DMS79 treated with DMSO at 0.1 percent for 48 hours (cell line): ENCODE data around the gene KAZALD1.
A peak's percentile ranks its signal among the peaks of the same experiment; 100 is the strongest.

Source experiments
- DNase-seq: peaks from one replicate; lab custom pipeline; 2025; lab: John Stamatoyannopoulos, UW

Gene KAZALD1, protein sequence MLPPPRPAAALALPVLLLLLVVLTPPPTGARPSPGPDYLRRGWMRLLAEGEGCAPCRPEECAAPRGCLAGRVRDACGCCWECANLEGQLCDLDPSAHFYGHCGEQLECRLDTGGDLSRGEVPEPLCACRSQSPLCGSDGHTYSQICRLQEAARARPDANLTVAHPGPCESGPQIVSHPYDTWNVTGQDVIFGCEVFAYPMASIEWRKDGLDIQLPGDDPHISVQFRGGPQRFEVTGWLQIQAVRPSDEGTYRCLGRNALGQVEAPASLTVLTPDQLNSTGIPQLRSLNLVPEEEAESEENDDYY

DNA sequence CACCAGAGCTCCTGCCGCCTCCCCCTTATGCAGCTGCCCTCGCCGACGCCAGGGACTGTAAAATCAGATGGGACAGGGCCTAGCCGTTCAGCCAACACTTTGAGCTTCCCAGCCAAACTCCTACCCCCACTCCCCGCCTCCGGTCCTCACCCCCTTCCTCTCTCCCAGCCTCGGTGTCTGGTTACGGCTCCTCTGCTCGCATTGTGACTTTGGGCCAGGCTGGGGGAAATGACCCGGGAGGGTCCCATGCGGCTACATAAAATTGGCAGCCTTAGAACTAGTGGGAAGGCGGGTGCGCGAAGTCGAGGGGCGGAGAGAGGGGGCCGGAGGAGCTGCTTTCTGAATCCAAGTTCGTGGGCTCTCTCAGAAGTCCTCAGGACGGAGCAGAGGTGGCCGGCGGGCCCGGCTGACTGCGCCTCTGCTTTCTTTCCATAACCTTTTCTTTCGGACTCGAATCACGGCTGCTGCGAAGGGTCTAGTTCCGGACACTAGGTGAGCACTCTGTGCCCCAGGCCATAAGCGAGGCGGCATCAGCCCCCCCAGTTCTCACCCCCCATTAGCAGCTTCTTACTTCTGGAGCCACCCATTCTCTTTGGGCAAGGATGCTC is at the start of gene KAZALD1:
Gene KAZALD1, plus strand, starts transcription at position 366 of the 608 bp plus-strand sequence. CDS start 604 bp downstream, outside the sequence.
- peak; percentile 44 for DNase-seq

DNA sequence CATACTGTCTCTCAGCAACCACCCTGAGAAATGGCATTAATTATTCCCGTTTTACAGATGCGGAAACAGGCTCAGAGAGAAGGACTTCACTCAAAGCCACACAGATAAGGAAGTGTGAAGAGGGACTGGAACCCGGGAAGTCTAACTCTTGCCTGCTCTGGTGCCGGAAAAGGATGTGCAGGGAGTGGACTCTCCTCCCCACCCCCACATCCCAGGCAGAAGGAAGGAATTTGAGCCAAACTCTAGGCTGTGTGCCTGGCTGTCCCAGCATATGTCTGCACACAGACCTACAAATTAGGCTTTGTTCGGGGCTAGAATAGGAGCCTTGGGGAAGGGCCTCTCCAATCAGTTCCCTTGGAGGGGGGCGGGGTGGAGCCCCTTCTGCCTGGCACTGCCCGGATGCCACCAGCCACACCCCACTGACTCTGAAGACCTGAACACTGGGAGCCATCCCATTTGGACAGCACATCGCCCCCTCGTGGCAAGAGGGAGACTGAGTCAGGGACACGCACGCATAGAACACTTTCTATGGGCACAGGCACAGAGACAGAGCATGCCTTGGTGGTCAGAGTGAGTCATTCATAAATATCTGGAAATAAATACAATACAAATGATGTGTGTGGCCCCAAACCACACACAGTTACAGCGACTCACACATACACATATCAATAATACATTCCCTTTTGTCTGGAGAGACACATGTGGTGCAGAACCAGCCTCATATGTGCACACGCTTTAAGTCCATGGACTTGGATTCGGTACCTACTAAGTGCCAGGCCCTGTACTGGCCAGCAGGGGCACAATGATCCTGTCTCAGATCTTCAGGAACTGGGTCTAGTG is 49.0 kb upstream of the KAZALD1 start:
- DNase-seq, result peak; percentile 21

DNA sequence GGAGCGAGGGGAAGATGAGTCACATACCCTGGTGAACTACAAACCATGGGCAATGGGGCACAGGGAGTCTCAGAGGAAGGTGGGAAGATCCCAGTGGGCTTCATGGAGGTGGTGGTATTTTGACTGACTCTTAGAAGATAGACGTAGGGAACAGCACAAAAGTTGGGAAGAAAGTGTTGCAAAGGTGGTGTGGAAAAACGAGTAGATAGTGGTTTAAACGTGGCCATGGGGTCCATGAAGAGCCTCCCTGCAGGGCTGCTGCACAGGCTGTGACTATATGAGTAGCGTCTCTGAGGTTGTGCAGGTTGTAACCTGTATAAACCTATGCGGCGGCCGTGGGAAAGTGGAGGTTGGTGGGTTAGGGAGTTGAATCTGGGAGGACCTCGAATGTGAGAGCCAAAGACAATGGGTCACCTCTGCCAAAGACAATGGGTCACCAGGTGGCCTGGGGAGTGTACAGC is 48.4 kb upstream of the KAZALD1 start:
- no peak for DNase-seq

DNA sequence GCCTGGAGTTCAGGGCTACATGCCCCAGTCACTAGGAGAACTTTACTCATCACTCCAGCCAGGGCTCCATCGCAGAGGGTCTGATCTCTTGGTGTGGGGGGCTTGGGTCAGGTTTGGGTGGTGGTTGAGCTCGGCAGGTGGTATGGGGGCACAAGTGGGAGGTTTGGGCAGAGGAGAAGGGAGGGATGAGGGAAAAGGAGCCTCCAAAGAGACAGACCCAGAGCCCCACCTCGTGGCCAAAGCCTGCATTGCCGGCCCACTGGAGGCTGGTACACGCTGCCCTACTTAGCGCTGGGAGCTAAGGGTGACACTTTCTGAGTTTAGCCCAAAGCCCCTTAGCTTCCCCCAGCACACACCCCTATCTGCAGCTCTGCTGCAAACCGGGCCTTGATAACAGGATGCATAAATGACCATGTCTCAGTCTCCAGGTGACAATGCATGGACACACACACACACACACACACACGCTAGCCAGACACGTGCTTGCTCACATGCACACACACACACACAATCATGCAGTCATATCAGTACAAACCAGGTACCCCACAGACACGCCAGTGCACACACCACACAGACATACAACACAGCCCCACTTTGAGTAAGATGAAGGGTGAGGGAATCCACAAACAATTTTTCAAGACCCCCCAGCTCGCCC is 47.4 kb upstream of the KAZALD1 start:
- peak; percentile 18 for DNase-seq

DNA sequence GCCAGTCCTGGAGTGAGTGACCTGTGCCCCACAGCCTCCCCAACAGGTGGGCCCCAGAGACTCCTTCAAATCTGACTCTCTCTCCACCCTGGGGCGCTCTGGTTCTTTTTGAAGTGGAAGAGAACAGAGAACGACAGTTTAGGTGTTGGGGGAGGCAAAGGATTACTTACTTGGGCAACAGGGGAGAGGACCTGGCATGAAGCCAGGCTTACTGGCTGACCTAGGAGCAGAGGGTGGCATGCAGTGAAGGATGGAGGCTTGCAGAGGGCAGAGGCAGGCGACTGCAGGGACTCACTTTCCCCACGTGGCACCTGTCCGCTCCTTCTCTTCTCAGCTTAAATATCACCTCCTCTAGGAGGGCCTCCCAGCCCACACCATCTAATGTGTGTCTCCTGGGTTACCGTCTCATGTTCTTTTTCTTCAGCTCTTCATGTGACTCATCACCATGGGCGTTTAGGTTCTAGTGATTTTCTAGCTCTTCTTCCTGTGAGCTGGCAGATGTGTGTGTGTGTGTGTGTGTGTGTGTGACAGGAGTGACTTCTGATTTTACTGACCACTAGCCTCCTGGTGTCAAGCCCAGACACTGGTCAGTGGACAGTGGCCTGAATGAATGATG is 46.7 kb upstream of the KAZALD1 start:
- no peak for DNase-seq

DNA sequence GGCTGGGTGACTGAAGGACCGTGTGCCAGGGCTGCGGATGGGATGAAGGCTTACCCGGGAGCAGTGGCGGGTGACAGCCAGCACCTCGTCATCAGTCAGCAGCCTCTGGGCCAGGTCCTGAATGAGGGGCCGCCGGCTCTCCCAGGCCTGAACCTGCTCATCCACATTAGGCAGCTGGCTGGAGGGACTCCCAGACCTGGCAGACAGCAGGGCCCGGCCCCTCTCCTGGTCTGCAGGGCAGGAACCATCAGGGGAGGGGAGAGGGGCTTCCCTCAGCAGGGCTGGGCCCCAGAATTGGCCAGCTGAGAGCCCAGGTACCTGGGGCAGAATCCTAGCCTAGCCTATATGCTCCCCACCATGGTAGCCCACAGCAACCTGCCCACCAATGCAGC is 46.2 kb upstream of the KAZALD1 start:
- DNase-seq, result no peak

DNA sequence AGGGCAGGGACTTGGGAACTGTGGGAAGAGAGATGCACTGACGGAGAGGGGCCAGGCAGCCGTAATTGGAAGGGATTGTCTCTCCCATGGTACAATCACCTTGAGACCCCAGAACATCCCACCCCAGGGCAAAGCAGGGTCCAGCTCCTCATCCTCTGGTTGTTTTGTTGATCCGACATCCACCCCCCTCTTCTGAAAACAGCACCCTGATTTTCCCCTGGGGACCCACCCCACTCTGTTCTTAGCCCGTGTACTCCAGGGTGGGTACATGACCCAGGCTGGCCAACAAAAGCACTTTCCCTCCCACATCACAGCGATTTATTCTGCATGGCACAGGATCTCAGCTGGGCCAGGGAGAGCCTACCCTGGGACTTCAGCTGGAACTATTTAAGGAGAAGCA is 45.0 kb upstream of the KAZALD1 start:
- DNase-seq, result no peak

DNA sequence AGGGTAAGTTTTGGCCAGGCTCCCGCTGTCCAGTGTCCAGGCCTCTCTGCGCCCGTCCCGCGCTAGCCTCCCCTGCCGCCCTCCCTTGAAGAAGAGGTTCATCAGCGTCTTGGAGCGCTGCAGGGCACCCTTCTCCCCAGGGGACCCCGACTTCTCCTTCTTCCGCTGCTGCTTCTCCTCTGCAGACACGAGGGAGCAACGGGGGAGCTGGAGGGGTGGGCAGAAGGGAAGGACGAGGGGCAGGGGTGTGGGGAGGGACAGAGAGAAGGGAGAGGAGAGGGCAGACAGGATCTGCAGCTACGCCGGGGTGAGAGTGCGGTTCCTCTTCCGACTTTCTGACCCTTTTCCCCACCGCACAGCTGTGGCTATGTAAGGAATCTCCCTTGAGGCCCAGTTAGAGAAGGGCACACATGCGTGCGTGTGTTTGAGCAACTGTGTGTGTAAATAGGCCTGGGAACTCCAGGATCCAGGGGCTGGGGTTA is 43.6 kb upstream of the KAZALD1 start:
- no peak for DNase-seq

DNA sequence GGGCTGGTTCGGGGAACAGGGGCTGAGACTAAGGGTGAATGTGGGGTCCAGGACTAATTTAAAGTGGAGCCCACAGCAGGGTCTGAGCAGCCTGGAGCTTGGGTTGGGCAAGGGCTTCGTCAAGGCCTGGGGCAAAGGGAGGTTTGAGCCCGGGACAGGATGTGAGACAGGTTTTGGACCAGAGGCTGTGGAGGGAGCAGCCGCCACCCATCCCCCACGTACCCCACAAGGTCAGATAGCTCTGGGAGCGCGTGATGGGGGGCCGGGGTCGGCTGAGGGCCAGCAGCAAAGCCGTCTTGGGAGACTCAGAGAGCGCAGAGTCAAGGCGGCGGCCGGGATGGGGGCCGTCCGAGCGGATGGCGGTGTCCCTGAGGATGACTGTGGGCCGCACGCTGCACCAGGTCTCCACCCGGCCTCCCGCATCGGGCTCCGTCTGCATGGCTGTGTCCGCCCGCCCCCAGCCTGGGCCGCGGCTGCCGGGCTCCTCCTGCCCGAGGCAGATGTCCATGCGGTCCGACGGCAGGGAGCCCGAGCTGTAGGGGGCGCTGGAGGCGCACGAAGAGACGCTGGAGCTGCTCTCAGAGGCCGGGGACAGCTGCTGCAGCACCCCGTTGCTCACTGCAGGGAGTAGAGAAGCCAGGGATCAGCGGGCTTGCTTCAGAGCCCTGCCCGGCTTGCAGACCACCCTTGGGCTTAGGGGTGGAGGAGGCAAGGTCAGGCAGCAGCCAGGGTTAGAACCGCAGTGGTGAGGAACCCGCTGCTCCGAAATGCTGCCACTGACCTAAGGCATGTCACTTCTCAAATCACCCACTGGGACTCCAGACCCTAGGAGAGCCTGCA is 43.0 kb upstream of the KAZALD1 start:
- DNase-seq, result peak; percentile 27

DNA sequence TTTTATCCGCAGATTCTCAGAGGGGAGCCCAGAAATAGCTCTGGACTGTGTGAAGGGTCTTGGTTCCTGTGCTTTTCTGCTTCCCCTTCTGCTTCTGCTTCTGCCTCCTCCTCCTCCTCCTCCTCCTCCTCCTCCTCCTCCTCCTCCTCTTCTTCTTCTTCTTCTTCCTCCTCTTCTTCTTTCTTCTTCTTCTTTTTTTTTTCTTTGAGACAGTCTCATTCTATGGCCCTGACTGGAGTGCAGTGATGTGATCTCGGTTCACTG is 42.4 kb upstream of the KAZALD1 start:
- no peak for DNase-seq

DNA sequence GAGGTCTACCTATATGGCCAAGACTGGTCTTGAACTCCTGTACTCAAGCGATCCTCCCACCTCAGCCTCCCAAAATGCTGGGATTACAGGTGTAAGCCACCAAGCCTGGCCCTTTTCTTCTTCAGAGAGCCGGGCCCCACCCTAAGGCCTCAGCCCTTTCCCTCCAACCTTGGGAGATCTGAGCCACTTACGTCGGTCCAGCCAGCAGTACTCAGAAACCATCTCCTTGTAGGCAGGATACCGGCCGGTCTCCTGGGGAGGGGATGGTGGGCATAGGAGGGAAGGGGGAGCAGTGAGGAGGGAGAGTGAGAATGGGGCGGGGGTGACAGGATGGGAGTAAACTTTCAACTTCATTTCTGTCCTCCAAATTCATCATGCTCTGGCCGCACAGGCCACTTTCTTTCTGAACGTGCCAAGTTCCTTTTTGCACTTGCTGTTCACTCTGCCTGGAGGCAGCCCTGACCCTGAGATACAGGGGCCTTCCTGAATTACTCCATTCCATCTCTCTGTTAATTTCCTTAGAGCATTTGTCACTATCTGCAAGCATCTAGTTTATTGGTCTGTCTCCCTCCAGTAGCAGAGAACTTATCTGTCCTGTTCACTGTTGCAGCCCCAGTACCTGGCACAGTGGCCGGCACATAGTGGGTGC is 41.2 kb upstream of the KAZALD1 start:
- DNase-seq, result no peak

DNA sequence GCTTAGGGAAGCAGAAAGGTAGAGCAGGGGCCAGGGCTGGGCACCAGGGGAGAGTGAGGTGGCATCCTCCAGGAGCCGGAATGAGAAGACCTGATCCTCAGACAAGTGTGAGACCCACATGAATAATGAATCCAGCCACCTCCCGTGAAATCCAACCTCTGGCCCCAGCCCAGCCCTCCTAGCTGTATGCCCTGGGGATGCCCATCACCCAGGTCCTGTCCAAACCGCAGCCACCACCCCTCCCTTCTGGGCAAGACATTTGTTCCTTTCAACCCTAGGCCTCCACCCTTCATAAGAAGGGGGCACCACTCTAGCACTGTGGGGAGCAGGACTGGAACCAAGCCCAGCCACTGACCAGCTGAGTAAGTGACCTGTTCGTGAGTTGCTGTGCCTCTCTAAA is 40.5 kb upstream of the KAZALD1 start:
- no peak for DNase-seq

DNA sequence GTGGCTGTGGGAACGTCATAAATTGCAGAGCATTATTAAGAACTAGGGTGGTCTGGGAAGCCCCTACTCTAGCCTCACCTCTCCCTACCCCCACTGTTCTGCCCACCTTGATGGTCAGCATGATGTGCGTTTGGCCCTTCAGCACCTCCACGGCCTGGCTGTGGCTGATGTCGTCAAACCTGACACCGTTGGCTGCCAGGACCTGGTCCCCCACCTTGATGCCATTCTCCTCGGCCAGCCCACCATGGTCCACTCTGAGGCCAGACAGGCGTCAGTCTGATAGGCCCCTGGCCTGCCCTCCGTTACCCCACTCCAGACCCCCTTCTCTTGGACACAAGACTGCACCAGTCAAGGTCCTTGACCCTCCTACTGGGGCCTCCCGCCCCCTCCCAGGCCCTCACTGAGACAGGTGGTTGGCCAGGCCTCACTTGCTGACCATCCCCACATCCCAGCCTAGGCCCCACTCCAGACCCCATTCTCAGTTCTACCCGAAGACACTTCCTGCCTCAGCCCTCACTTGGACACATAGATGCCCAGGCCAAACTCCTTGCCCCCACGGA is 40.0 kb upstream of the KAZALD1 start:
- DNase-seq, result no peak

DNA sequence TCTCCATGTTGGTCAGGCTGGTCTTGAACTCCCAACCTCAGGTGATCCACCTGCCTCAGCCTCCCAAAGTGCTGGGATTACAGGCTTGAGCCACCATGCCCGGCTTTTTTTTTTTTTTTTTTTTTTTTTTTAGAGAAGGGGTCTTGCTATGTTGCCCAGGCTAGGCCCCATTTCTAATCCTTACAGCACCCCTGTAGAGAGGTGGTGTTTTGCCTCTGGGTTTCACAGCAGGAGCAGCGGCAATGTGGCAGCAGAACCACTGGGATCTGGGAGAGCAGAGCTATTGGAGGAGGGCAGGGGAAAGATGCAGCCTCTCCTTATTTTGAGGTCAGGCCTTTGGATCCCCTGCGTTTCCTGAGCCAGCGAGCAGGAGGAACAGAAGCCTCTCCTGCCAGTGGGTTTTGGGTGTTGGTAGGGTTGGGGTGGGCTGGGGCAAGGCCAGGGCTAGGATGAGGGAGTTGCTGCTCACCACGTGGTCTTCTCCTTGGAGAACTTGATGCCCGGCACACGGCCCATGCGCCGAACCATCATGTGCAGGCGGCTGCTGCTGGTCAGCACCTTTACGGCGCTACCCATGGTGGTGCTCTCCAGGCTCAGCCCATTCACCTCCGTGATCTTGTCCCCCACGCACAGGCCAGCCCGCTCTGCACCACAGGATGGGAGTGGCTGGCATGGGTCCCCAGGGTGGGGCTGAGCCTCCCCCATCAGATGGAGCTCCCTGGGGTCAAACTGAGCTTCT is 38.7 kb upstream of the KAZALD1 start:
- no peak for DNase-seq

DNA sequence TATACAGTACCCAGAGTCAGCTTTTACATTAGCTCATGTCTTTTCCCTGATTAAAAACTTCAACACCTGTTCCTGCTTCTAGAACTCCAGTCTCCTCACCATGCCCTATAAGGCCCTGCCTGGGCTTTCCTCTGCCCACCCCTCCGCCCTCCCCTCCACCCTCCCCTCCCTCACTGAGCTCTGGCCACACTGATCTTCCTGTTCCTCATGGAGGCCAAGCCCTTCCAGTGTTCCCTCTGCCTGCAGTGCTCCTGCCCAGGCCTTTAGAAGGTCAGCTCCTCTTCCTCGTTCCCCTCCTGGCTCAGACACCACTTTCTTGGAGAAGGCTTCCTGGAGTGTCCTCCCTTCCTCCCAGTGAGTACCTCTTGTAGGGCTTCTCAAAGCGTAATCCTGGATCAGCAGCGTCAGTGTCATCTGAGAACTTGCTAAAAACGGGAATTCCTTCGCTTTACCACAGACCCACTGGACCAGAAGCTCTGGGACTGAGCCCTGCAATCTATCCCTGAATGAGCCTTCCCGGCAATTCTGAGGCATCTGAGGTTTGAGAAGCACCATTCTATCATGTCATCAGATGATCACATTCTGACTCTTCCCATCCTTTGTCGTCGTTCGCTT is 34.6 kb upstream of the KAZALD1 start:
- DNase-seq, result no peak

DNA sequence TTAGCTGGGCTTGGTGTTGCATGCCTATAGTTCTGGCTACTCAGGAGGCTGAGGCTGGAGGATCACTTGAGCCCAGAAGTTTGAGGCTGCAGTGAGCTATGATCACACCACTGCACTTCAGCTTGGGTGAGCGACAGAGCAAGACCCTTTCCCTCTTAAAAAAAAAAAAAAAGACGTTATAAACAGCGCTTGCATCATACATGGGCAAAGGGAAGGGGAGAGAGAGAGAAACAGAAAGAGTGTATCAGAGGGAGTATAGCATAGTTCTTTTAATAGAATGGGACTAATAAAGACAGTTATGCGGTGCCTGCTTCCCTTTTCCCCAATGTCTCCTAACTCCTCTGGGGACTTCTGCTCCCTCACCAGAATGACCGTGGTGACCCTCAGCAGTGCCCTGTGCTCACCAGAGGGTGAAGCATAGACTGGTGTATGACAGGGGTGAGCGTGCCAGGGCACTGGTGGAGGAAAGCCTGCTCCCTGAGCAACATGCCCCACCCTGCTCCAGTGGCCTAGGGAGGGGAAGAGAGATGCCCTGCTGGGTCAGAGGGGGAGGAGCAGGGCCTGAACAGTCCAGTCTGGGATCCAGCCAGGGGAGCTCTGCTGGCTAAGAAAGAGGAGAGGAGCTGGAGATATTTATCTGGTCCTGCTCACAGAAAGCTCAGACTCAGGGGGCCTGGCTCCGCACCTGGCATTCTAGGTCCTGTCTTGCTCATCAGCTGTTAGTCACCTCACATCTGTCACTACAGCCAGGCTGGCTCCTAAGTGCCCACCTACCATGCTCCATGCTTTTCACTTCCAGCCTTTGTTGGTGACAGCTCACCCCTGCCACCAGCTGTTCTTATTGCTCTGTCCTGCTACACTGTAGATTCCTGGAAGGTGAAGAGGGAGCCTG is 33.1 kb upstream of the KAZALD1 start:
- DNase-seq, result no peak

DNA sequence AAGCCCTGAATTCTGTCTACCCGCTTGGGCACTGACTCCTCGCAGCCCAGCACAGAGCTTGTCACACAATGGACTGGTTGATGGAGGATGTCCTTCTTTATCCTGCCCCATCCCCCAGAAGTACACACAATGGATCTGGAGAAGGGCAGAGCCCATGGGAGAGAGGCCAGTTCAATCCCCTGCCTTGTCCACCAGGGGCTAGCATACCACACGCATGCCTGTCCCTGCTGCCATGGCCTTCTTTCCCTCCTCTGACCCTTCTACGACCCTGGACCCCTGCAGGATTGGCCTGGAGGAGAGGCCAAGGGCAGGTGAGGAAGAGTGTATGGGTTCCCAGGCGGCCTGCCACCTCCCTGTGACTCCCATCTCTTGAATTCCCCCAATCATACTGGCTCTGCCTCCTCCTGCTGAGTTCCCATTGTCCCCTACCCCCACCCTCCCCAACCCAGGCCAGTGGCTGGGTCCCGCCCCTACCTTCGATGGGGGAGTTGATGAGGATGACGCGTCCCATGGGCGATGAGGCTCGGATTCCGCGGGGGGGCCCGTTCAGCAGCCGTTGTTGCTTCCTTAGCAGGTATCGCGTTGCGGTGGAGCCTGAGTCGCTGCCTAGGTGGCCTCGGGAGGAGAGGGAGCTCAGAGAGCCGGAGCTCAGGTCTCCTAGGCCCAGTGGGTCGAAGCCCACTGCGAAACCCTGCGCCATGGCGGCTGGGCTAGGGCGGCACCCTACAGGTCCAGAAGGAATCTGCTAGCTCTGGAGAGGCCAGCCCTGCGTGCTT is 32.1 kb upstream of the KAZALD1 start:
- no peak for DNase-seq
